Ovary (tissue), 9 donors: Measurements from ENCODE around the gene FAM171A1. TPM values are rescaled to one million over a fixed set of nuclear protein-coding genes. Genes with fewer than 3 reads are reported as not detected.

Source experiments
- DNase-seq, 5 donors: peaks; one replicate each; pipeline ENCODE4 v3.0.0-alpha.2; 2019 to 2020
- H3K27ac ChIP-seq, 2 donors: fragments of 200-600 bp; one replicate each; pipeline versions ENCODE4 v1.5.1 to v1.8.0; 2019 to 2022
- H3K27me3 ChIP-seq: fragments of 200-600 bp; one replicate; pipeline ENCODE4 v1.8.0; 2022
- H3K36me3 ChIP-seq: fragments of 200-600 bp; sonication (generic); one replicate; pipeline ENCODE4 v1.5.1; 2019
- H3K4me1 ChIP-seq: one replicate; pipeline ENCODE4 v1.8.1; 2013; ENCODE audit warnings: mild to moderate bottlenecking, moderate library complexity; ENCODE audit not compliant: insufficient read depth
- H3K4me3 ChIP-seq: fragments of 200-600 bp; sonication (generic); one replicate; pipeline ENCODE4 v1.5.1; 2017
- H3K9me3 ChIP-seq, 2 donors: fragments of 200-600 bp in 1 of 2; sonication (generic) in 1 of 2; one replicate each; pipeline versions ENCODE4 v1.5.1 to v1.8.1; 2013 to 2019; ENCODE audit warnings: mild to moderate bottlenecking in 1 of 2, moderate library complexity in 1 of 2
- EP300 ChIP-seq: sonication (generic); formaldehyde crosslinking; IDR thresholded peaks from one replicate; pipeline ENCODE4 v1.6.1; 2017; ENCODE audit warnings: antibody characterized with exemption
- POLR2A ChIP-seq: fragments of 450-650 bp; IDR thresholded peaks from one replicate; pipeline ENCODE4 v1.6.1; 2017; ENCODE audit warnings: antibody characterized with exemption, mild to moderate bottlenecking, moderate library complexity
- WGBS, 3 donors: extraction: QIAGEN DNeasy Blood & Tissue Kit in 1 of 3; methylation state at CpG; one replicate each; pipeline versions ENCODE4 v1.1.5 to v1.1.7; 2013 to 2017; 5-methylcytosine and 5-hydroxymethylcytosine counted together
- intact Hi-C, 4 donors: fragments of 100-400 bp; cut with DNase I; formaldehyde crosslinking; loops; one replicate each; pipeline versions ENCODE4 v1.11.0 to v1.15.1; 2022 to 2023
- polyA plus RNA-seq, 2 donors: library from polyadenylated mRNA; stranded (reverse); fragments of 200-250 nt in 1 of 2; fragments of 350-450 nt in 1 of 2; fragmentation: Illumina TruSeq in 1 of 2; extraction: RNeasy Lipid Tissue Mini Kit (QIAGEN cat#74804) in 1 of 2; gene quantifications; one replicate each; pipeline ENCODE4 v1.2.3, GENCODE V29; 2013 to 2014
- small RNA-seq: library from RNA; depleted of rRNA; stranded (forward); fragments of <200 nt; gene quantifications from one replicate; pipeline ENCODE3, GENCODE V24; 2016
- total RNA-seq, 7 donors: library from RNA; depleted of rRNA in 2 of 7; stranded (reverse); fragments of >200 nt in 2 of 7; fragmentation: NEBNext Ultra II Directional in 3 of 7; extraction: Animal tissue kit (Norgen Biotek cat#: 25700) in 3 of 7; gene quantifications; one replicate each; pipeline versions ENCODE4 v1.1.0 to v1.2.4, GENCODE V29; 2016 to 2023
- TF ChIP-seq, protein P1 (sequence below), 3 donors: fragments of 450-650 bp in 2 of 3; fragments of 200-600 bp in 1 of 3; IDR thresholded peaks; one replicate each; pipeline versions ENCODE4 v1.5.1 to v1.8.0; 2016 to 2022; ENCODE audit warnings: antibody characterized with exemption in 3 of 3, mild to moderate bottlenecking in 1 of 3
- donor health status: DM: no; HTN: no; CAD: no; lungs with moderate emphysema.
- donor health status: DM: no; HTN: no; CAD: no.
- donor health status: Bipolar disorder and iron deficiency.
- donor health status: DM: yes; HTN: yes; CAD: no.
- donor health status: DM: no; HTN: no; CAD: no.
- donor health status: DM: yes; HTN: yes; CAD: no.

The FAM171A1 gene
- total and polyA plus RNA-seq, 9 donors, result 9.1 to 29.1 (median 23.7) TPM

DNA sequence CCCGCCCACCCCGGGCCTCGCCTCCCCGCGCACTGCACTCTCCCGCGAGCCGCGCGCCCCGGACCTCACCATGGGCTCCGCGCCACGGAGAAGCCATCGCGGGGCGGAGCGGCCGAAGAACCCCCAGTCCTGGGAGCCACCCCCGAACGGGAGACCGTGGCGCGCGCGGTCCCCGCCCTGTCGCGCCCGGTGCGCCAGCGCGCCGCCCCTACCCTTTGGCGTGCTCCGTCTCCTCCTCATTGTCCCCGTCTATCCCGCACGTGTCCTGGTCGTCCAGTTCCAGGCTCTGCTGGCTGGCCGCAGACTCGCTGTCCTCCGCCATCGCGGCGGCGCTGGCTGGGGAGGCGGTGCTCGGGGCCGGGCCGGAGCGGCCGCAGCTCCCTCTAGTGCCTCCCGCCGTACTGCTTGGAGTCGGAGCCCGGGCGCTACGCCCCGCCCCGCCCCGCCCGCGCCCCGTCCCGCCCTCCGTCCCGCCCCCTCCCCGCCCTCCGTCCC is 202.8 kb downstream of the FAM171A1 start, which contains the start of gene NMT2:
Gene NMT2 (minus strand): TSS at position 403 of the 495 bp plus-strand sequence. CDS start 81 bp downstream, at position 322.
- Histone ChIP-seq H3K27ac (peak within 1 kb of the TSS; percentile 60 to 78), H3K36me3 (no peaks in the 10 kb centered on the region), H3K4me1 (peaks cover 4% of the 10 kb centered on the region), H3K4me3 (peak within 1 kb of the TSS; percentile 70), H3K27me3 (no peaks in the 10 kb centered on the region), H3K9me3 (no peaks in the 10 kb centered on the region)
- WGBS, 3 donors, result 1 to 2% (median 1%) methylated on average over 41 to 65 of the region's 70 CpGs
- intact Hi-C loops, result loop anchor here in 1 of 4 donors (10.0 kb wide), 1 partner anchor 74 kb away; the partner anchor contains the start of gene RPP38
- TF ChIP-seq EP300 (no peak), POLR2A (peak; percentile 87)
- TF ChIP-seq, protein P1, sequence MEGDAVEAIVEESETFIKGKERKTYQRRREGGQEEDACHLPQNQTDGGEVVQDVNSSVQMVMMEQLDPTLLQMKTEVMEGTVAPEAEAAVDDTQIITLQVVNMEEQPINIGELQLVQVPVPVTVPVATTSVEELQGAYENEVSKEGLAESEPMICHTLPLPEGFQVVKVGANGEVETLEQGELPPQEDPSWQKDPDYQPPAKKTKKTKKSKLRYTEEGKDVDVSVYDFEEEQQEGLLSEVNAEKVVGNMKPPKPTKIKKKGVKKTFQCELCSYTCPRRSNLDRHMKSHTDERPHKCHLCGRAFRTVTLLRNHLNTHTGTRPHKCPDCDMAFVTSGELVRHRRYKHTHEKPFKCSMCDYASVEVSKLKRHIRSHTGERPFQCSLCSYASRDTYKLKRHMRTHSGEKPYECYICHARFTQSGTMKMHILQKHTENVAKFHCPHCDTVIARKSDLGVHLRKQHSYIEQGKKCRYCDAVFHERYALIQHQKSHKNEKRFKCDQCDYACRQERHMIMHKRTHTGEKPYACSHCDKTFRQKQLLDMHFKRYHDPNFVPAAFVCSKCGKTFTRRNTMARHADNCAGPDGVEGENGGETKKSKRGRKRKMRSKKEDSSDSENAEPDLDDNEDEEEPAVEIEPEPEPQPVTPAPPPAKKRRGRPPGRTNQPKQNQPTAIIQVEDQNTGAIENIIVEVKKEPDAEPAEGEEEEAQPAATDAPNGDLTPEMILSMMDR (IDR thresholded peaks at IDR 0.05), result peak; percentile 22 to 63 (median 51)
- DNase-seq, result peak in 3 of 5 donors; percentile 91 to 92 (median 91)

DNA sequence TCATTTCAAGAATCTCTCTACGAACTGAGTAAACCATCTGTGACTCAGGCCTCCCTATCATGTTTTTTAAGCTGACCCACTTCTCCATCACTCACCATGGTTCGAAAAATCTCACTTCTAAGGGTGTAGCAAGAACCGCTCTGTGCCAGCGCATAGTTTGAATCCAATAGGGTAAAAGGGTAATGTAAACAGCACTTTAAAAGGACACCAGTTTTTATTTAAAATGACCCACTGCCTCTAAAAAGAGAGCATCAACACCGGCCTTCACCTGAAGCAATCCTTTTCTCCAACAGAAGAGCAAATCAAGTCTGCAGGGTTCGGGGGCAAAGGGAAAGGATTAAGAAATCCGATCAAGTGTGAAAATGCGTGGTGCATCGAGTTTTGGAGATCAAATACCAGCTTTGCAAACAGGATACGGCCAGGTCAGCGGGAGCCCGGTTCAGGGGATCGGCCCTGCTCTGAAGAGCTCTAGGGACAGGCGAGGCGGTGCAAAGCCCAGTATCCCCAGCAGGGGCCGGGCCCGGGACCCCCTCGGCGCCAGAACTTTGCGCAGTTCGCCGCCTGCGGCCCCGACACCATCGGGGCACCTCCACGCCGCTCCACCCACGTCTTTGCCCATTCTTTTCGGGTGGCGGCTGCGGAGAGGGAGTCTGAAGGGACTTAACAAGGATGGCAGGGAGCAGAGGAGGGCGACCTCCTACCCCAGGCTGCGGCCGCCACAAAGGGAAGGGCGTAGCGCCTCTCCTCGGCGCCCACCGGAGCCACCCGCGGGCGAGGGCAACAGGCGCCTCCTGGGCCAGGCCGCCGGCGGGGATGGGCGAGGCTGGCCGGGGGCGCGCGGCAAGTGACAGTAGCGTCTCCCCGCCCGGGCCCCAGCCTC is 203.4 kb downstream of the FAM171A1 start:
- intact Hi-C loops, result loop anchor here in 1 of 4 donors (10.0 kb wide), 1 partner anchor 73 kb away; the partner anchor contains the start of gene RPP38
- Histone ChIP-seq H3K9me3 (no peaks in the 10 kb centered on the region), H3K4me1 (peaks cover 4% of the 10 kb centered on the region), H3K27me3 (no peaks in the 10 kb centered on the region), H3K4me3 (peak overlapping the region; percentile 70), H3K27ac (peak overlapping the region; percentile 60 to 78), H3K36me3 (no peaks in the 10 kb centered on the region)
- peak; percentile 44 to 76 (median 71) for DNase-seq
- no peak for TF ChIP-seq EP300
- TF ChIP-seq, protein P1 (IDR thresholded peaks at IDR 0.05), result peak; percentile 38 to 43 (median 38)
- 1 to 2% (median 1%) methylated on average over 48 to 54 of the region's 54 CpGs for WGBS, 3 donors

DNA sequence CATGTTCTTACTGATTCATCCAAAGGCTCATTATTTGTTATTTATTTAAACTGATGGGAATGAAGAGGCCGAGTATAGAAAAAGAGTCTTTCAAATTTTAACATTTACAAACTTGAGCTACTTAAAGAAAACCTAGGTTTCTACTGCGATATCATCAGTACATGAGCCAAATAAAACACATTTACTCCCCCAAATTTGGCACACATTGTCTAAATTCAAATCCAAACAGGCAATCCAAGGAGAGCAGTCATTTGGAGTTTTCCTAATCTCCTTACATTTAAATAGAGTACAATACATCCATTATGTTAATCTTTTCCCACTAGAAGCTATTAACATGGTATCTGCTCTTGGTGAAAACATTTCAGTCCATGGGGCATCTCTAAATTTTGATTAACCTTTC is 204.8 kb downstream of the FAM171A1 start:
- Histone ChIP-seq H3K27me3 (no peaks in the 10 kb centered on the region), H3K4me1 (peaks cover 4% of the 10 kb centered on the region), H3K9me3 (no peaks in the 10 kb centered on the region), H3K36me3 (no peaks in the 10 kb centered on the region), H3K4me3 (no peak overlapping the region), H3K27ac (no peak overlapping the region)
- intact Hi-C loops, result loop anchor here in 1 of 4 donors (10.0 kb wide), 1 partner anchor 72 kb away; the partner anchor contains the start of gene RPP38
- TF ChIP-seq POLR2A, result no peak
- TF ChIP-seq, protein P1 (IDR thresholded peaks at IDR 0.05), result no peak
- TF ChIP-seq EP300, result no peak
- WGBS, 3 donors, result 26 to 33% (median 33%) methylated on average over 2 of the region's 2 CpGs
- no peak for DNase-seq

DNA sequence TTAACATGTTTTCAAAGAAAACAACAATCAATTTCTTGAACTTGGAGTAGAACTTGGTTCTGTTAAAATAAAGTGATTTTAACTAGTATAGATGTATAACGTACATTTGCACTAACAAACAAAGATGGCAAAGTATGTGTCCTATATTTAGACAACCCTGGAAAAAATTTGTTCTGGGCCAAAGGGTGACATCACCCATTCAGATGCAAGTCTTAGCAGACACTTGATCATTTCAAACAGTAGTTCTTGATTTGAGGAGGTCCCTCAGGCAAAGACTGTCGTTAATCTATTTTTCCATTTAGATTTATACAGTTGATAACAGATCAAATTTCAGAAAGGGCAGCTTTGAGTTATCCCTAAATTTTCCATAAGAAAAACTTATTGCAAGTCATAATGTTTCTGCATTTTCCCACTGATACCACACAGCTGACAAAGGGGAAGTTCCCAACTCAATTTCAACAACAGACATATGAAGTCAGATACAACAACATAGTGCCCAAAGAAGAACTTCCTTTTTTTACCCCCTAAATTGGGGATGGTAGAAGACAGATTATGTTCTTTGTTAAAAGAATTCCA is 207.7 kb downstream of the FAM171A1 start:
- H3K4me3 ChIP-seq, result no peak overlapping the region
- no peak for DNase-seq
- H3K27me3 ChIP-seq, result no peaks in the 10 kb centered on the region
- H3K9me3 ChIP-seq, result no peaks in the 10 kb centered on the region
- H3K27ac ChIP-seq, result no peak overlapping the region
- WGBS, 3 donors, result 80 to 92% (median 89%) methylated on average over 2 of the region's 2 CpGs
- H3K4me1 ChIP-seq, result peaks cover 2% of the 10 kb centered on the region
- no peak for TF ChIP-seq POLR2A
- H3K36me3 ChIP-seq, result no peaks in the 10 kb centered on the region
- intact Hi-C loops, result loop anchor here in 1 of 4 donors (10.0 kb wide), 1 partner anchor 69 kb away; the partner anchor contains the start of gene RPP38

Small RNA genes lying within 50 kb of the gene (small RNA-seq; reads per million reads assigned to genes)
- gene AL590365.1, result not detected

Other genes with a start within 250 kb of the FAM171A1 start
- 10 to 100 TPM; 11.5 to 30.3 (median 26.3) TPM for gene NMT2, start 202.6 kb downstream of the FAM171A1 start, total RNA-seq
- gene NMT2, start 202.6 kb downstream of the FAM171A1 start, polyA plus RNA-seq, result 10 to 100 TPM; 13.9 to 25.8 TPM